ENCODE measurements around the gene TLE2. TPM values are rescaled to one million over a fixed set of nuclear protein-coding genes. Genes with fewer than 3 reads are reported as not detected.

TLE2 gene
- polyA plus RNA-seq, 1 of the 3 experiments (the other 2 are of a cell fraction): 2.3 TPM

DNA sequence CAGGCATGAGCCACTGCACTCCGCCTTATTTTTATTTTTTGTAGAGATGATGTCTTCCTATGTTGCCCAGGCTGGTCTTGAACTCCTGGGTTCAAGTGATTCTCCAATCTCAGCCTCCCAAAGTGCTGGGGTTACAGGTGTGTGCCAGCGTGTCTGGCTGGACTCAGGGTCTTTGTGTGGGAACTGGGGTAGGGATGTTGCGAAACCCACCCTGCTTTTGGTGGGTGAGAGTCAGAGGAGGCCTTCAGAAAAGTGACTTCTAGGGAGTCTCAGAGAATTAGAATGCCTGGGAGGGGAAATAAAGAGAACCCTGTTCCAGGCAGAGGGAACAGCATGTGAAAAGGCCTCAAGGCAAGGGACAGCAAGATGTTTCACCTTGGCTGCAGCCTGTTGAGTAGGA, 20.0 kb upstream of the TLE2 start:
- Histone ChIP-seq H3K9me3 (no peaks in the 10 kb centered on the region), H3K27ac (ENCODE audit: low read depth in 2 of 2, low read length in 1 of 2) (no peak overlapping the region), H3F3A (replicated peaks; ENCODE audit: insufficient read depth) (peaks cover 14% of the 10 kb centered on the region), H3K4me1 (ENCODE audit: control insufficient read depth in 1 of 2, insufficient read depth in 2 of 2, low read depth in 1 of 2, low read length in 1 of 2) (no peaks in the 10 kb centered on the region; a peak in 1 of 4 replicates), H3K27me3 (ENCODE audit: insufficient read depth) (no peaks in the 10 kb centered on the region), H2AFZ (ENCODE audit: low read depth) (no peak overlapping the region), H3K36me3 (replicated peaks in 1 of 2; ENCODE audit: control insufficient read depth in 1 of 2, insufficient read depth in 2 of 2, low read length in 1 of 2) (peaks cover 0 to 6% of the 10 kb centered on the region in 2 experiments), H3K79me2 (ENCODE audit: insufficient read depth) (no peaks in the 10 kb centered on the region), H3K4me2 (no peak overlapping the region), H3K4me3 (ENCODE audit: low read depth in 2 of 2, low read length in 1 of 2) (no peak overlapping the region), H3K9me2 (no peaks in the 10 kb centered on the region), H4K20me1 (ENCODE audit: insufficient read depth) (no peaks in the 10 kb centered on the region), H3K9ac (no peak overlapping the region)
- DNase-seq: no peak
- POLR2A ChIA-PET: no interaction called here
- 98% methylated on average over 3 of the region's 3 CpGs for WGBS (ENCODE audit: low lambda C conversion rate)
- no peak for TF ChIP-seq IRF3 (IDR thresholded peaks at IDR 0.05; ENCODE audit: low read depth, low read length)
- no peak for TF ChIP-seq MEF2A (IDR thresholded peaks at IDR 0.05; ENCODE audit: borderline replicate concordance, low read depth)
- CTCF ChIA-PET: interaction anchor here (0.7 to 1.4 kb wide), 2 partner anchors 12 to 98 kb away, joined by 3 to 5 read pairs; no protein-coding TSS in a partner anchor

DNA sequence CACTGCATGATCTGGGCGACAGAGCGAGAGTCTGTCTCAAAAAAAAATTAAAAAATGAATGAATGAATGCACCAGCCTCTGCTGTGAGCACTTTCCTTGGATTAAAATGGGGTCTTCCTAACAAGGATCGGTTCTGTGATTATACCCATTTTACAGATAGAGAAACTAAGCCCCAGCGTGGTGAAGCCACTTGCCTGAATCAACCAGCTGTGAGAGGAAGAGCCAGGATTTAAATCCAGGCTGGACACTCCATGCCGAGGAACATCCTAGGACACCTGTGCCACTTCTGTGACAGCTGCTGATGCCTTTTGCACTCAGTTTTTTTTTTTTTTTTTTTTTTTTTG, 19.1 kb upstream of the TLE2 start:
- Histone ChIP-seq H3K9me3 (no peaks in the 10 kb centered on the region), H3K9me2 (no peaks in the 10 kb centered on the region), H3K27me3 (ENCODE audit: insufficient read depth) (no peaks in the 10 kb centered on the region), H3F3A (replicated peaks; ENCODE audit: insufficient read depth) (peaks cover 11% of the 10 kb centered on the region), H3K4me2 (no peak overlapping the region), H3K9ac (no peak overlapping the region), H3K36me3 (replicated peaks in 1 of 2; ENCODE audit: control insufficient read depth in 1 of 2, insufficient read depth in 2 of 2, low read length in 1 of 2) (peaks cover 0 to 2% of the 10 kb centered on the region in 2 experiments), H4K20me1 (ENCODE audit: insufficient read depth) (no peaks in the 10 kb centered on the region), H3K27ac (ENCODE audit: low read depth in 2 of 2, low read length in 1 of 2) (no peak overlapping the region), H3K79me2 (ENCODE audit: insufficient read depth) (no peaks in the 10 kb centered on the region), H3K4me3 (ENCODE audit: low read depth in 2 of 2, low read length in 1 of 2) (no peak overlapping the region), H3K4me1 (ENCODE audit: control insufficient read depth in 1 of 2, insufficient read depth in 2 of 2, low read depth in 1 of 2, low read length in 1 of 2) (no peaks in the 10 kb centered on the region; a peak in 1 of 4 replicates), H2AFZ (ENCODE audit: low read depth) (no peak overlapping the region)
- no peak for TF ChIP-seq CTCF (IDR thresholded peaks at IDR 0.05)
- TF ChIP-seq RXRA (IDR thresholded peaks at IDR 0.05; ENCODE audit: borderline replicate concordance, low read depth): no peak
- no peak for DNase-seq
- 82% methylated on average over 5 of the region's 5 CpGs for WGBS (ENCODE audit: low lambda C conversion rate)
- ChIA-PET CTCF (interaction anchor here (0.6 to 1.4 kb wide), 2 partner anchors 9 to 11 kb away, joined by 3 to 5 read pairs; no protein-coding TSS in a partner anchor), POLR2A (no interaction called here)

- Histone ChIP-seq H3K4me1 (ENCODE audit: control insufficient read depth in 1 of 2, insufficient read depth in 2 of 2, low read depth in 1 of 2, low read length in 1 of 2) (no peaks in the 10 kb centered on the region; a peak in 1 of 4 replicates), H3K4me2 (peak overlapping the region; percentile 66), H3K36me3 (replicated peaks in 1 of 2; ENCODE audit: control insufficient read depth in 1 of 2, insufficient read depth in 2 of 2, low read length in 1 of 2) (no peaks in the 10 kb centered on the region), H3K9ac (no peak overlapping the region), H3K9me3 (no peaks in the 10 kb centered on the region), H2AFZ (ENCODE audit: low read depth) (no peak overlapping the region), H3F3A (replicated peaks; ENCODE audit: insufficient read depth) (peaks cover 9% of the 10 kb centered on the region), H3K27me3 (ENCODE audit: insufficient read depth) (no peaks in the 10 kb centered on the region), H4K20me1 (ENCODE audit: insufficient read depth) (no peaks in the 10 kb centered on the region), H3K79me2 (ENCODE audit: insufficient read depth) (no peaks in the 10 kb centered on the region), H3K27ac (ENCODE audit: low read depth in 2 of 2, low read length in 1 of 2) (no peak overlapping the region), H3K9me2 (no peaks in the 10 kb centered on the region), H3K4me3 (ENCODE audit: low read depth in 2 of 2, low read length in 1 of 2) (peak overlapping the region; percentile 17 to 54; a peak in 3 of 4 replicates)
- WGBS (ENCODE audit: low lambda C conversion rate): 24% methylated on average over 28 of the region's 28 CpGs
- ChIA-PET POLR2A (no interaction called here), CTCF (interaction anchor here (0.6 to 1.4 kb wide), 2 partner anchors 9 to 11 kb away, joined by 3 to 5 read pairs; no protein-coding TSS in a partner anchor)
- peak; percentile 67 for DNase-seq
- TF ChIP-seq, protein P1, sequence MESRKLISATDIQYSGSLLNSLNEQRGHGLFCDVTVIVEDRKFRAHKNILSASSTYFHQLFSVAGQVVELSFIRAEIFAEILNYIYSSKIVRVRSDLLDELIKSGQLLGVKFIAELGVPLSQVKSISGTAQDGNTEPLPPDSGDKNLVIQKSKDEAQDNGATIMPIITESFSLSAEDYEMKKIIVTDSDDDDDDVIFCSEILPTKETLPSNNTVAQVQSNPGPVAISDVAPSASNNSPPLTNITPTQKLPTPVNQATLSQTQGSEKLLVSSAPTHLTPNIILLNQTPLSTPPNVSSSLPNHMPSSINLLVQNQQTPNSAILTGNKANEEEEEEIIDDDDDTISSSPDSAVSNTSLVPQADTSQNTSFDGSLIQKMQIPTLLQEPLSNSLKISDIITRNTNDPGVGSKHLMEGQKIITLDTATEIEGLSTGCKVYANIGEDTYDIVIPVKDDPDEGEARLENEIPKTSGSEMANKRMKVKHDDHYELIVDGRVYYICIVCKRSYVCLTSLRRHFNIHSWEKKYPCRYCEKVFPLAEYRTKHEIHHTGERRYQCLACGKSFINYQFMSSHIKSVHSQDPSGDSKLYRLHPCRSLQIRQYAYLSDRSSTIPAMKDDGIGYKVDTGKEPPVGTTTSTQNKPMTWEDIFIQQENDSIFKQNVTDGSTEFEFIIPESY (IDR thresholded peaks at IDR 0.05; ENCODE audit: borderline replicate concordance, low read depth): no peak
- TF ChIP-seq IRF3 (IDR thresholded peaks at IDR 0.05; ENCODE audit: low read depth, low read length): no peak
- no peak for TF ChIP-seq FOSL2 (IDR thresholded peaks at IDR 0.05; ENCODE audit: borderline replicate concordance, low read depth)
- TF ChIP-seq USF1 (IDR thresholded peaks at IDR 0.05; ENCODE audit: borderline replicate concordance, low read depth): no peak
- no peak for TF ChIP-seq YY1 (IDR thresholded peaks at IDR 0.05; ENCODE audit: low read depth)
- TF ChIP-seq USF2 (IDR thresholded peaks at IDR 0.05; ENCODE audit: borderline replicate concordance, low read depth, low read length): no peak
- no peak for TF ChIP-seq MEF2A (IDR thresholded peaks at IDR 0.05; ENCODE audit: borderline replicate concordance, low read depth)
- TF ChIP-seq FOXM1 (IDR thresholded peaks at IDR 0.05; ENCODE audit: low read depth): no peak
- TF ChIP-seq CHD2 (IDR thresholded peaks at IDR 0.05; ENCODE audit: low read length, partially characterized antibody): no peak
These were observed 18.6 kb upstream of the TLE2 start for GRCh38 chr19:3047496-3048189.
